RWPE2 (cell line): ENCODE results near the gene SLC25A25.

Experiments used
- ATAC-seq: fragments of 200-7000 bp; cut with Tn5 transposase; 3 replicates; pipeline ENCODE4 v1.9.1; 2021; ENCODE audit warnings: low read depth
- DNase-seq: peaks from one replicate; pipeline ENCODE4 v3.0.0-alpha.2; 2020; ENCODE audit warnings: low spot score
- H3K27ac ChIP-seq: fragments of 450-650 bp; 2 replicates; pipeline ENCODE4 v1.5.1; 2017; ENCODE audit warnings: mild to moderate bottlenecking; ENCODE audit not compliant: poor library complexity, severe bottlenecking
- H3K27me3 ChIP-seq: fragments of 250-450 bp; sonication (Bioruptor Pico); 2 replicates; pipeline ENCODE4 v1.5.1; 2021; ENCODE audit warnings: mild to moderate bottlenecking, moderate library complexity; ENCODE audit not compliant: insufficient read depth, poor library complexity, severe bottlenecking
- H3K36me3 ChIP-seq: fragments of 250-450 bp; sonication (Bioruptor Pico); 2 replicates; pipeline ENCODE4 v1.5.1; 2020; ENCODE audit warnings: low read depth, mild to moderate bottlenecking, moderate library complexity
- H3K4me1 ChIP-seq: fragments of 250-450 bp; sonication (Bioruptor Pico); 2 replicates; pipeline ENCODE4 v1.5.1; 2021; ENCODE audit warnings: mild to moderate bottlenecking, moderate library complexity; ENCODE audit not compliant: insufficient read depth, poor library complexity, severe bottlenecking
- H3K4me3 ChIP-seq: fragments of 250-450 bp; sonication (Bioruptor Pico); 2 replicates; pipeline ENCODE4 v1.5.1; 2021; ENCODE audit warnings: mild to moderate bottlenecking, moderate library complexity; ENCODE audit not compliant: severe bottlenecking
- H3K9me3 ChIP-seq: fragments of 250-450 bp; sonication (Bioruptor Pico); 2 replicates; pipeline ENCODE4 v1.5.1; 2021; ENCODE audit warnings: mild to moderate bottlenecking, moderate library complexity; ENCODE audit not compliant: severe bottlenecking
- CTCF ChIP-seq: fragments of 450-650 bp; IDR thresholded peaks from one replicate; pipeline ENCODE4 v1.5.1; 2017; ENCODE audit warnings: mild to moderate bottlenecking, moderate library complexity; ENCODE audit not compliant: poor library complexity, severe bottlenecking

Gene SLC25A25

GRCh38 chr9:128045831-128046230, 22.2 kb upstream of the SLC25A25 start:
- Histone ChIP-seq H3K9me3 (no peaks in the 10 kb centered on the region), H3K4me1 (peaks cover 4% of the 10 kb centered on the region), H3K27ac (no peak overlapping the region), H3K4me3 (no peak overlapping the region), H3K27me3 (no peaks in the 10 kb centered on the region), H3K36me3 (no peaks in the 10 kb centered on the region)
- TF ChIP-seq CTCF, result no peak
- DNase-seq, result no peak
- no peak for ATAC-seq

- H3K27ac ChIP-seq, result no peak overlapping the region
- ATAC-seq (no peak), DNase-seq (no peak)
- H3K4me3 ChIP-seq, result no peak overlapping the region
- no peaks in the 10 kb centered on the region for H3K27me3 ChIP-seq
- H3K4me1 ChIP-seq, result peaks cover 8% of the 10 kb centered on the region
- no peaks in the 10 kb centered on the region for H3K36me3 ChIP-seq
- no peaks in the 10 kb centered on the region for H3K9me3 ChIP-seq
- TF ChIP-seq CTCF, result no peak
Observed at GRCh38 chr9:128047231-128047630, 20.8 kb upstream of the SLC25A25 start.

- Histone ChIP-seq H3K27me3 (no peaks in the 10 kb centered on the region), H3K4me3 (no peak overlapping the region), H3K36me3 (no peaks in the 10 kb centered on the region), H3K27ac (no peak overlapping the region), H3K9me3 (no peaks in the 10 kb centered on the region), H3K4me1 (peaks cover 8% of the 10 kb centered on the region)
- DNase-seq, result no peak
- no peak for ATAC-seq
- TF ChIP-seq CTCF, result no peak
Observed at GRCh38 chr9:128048663-128049062, 19.4 kb upstream of the SLC25A25 start.

- no peak for TF ChIP-seq CTCF
- no peak overlapping the region for H3K27ac ChIP-seq
- H3K27me3 ChIP-seq, result no peaks in the 10 kb centered on the region
- ATAC-seq (no peak), DNase-seq (no peak)
- no peaks in the 10 kb centered on the region for H3K36me3 ChIP-seq
- peaks cover 8% of the 10 kb centered on the region for H3K4me1 ChIP-seq
- H3K9me3 ChIP-seq, result no peaks in the 10 kb centered on the region
- no peak overlapping the region for H3K4me3 ChIP-seq
Observed at GRCh38 chr9:128049843-128050242, 18.2 kb upstream of the SLC25A25 start.

GRCh38 chr9:128051932-128052709, 15.9 kb upstream of the SLC25A25 start:
- Histone ChIP-seq H3K27me3 (no peaks in the 10 kb centered on the region), H3K36me3 (no peaks in the 10 kb centered on the region), H3K9me3 (no peaks in the 10 kb centered on the region), H3K4me1 (peaks cover 8% of the 10 kb centered on the region), H3K4me3 (no peak overlapping the region), H3K27ac (no peak overlapping the region)
- ATAC-seq, result peak; percentile 64
- TF ChIP-seq CTCF, result no peak
- DNase-seq, result peak; percentile 66
